CD4-positive, alpha-beta T cell treated with Interleukin-4 for 4 hours (primary cell): ENCODE measurements around the gene PRKCB.
A peak's percentile ranks its signal among the peaks of the same experiment; 100 is the strongest.
"Not testable (repeated sequence)": the region's sequence is repeated elsewhere in the genome, so short reads cannot be mapped to it uniquely, and the experiment has no call there.

Experiments
- DNase-seq: peaks from one replicate; pipeline ENCODE4 v3.0.0-alpha.2; 2020

PRKCB gene

GRCh38 chr16:24189941-24190340, 354.2 kb downstream of the PRKCB start:
- no peak for DNase-seq

GRCh38 chr16:24191876-24192402, 356.2 kb downstream of the PRKCB start:
- DNase-seq: no peak

- no peak for DNase-seq
Measured at GRCh38 chr16:24195221-24195620, 359.4 kb downstream of the PRKCB start.

- no peak for DNase-seq
Measured at GRCh38 chr16:24198807-24199533, 363.2 kb downstream of the PRKCB start.

GRCh38 chr16:24203675-24204074, 367.9 kb downstream of the PRKCB start:
- no peak for DNase-seq

- DNase-seq: no peak
Measured at GRCh38 chr16:24204150-24204665, 368.4 kb downstream of the PRKCB start.

GRCh38 chr16:24206926-24207325, 371.1 kb downstream of the PRKCB start:
- no peak for DNase-seq

- no peak for DNase-seq
Measured at GRCh38 chr16:24208710-24209109, 372.9 kb downstream of the PRKCB start.

- DNase-seq: no peak
Measured at GRCh38 chr16:24214992-24215391, 379.2 kb downstream of the PRKCB start.

GRCh38 chr16:24216961-24217360, 381.2 kb downstream of the PRKCB start:
- no peak for DNase-seq

GRCh38 chr16:24217461-24217860, 381.7 kb downstream of the PRKCB start:
- DNase-seq: no peak

- no peak for DNase-seq
Measured at GRCh38 chr16:24218299-24218698, 382.5 kb downstream of the PRKCB start.

GRCh38 chr16:24221219-24221618, 385.4 kb downstream of the PRKCB start:
- no peak for DNase-seq

- DNase-seq: no peak
Measured at GRCh38 chr16:24228514-24228913, 392.7 kb downstream of the PRKCB start.

GRCh38 chr16:24232936-24233335, 397.2 kb downstream of the PRKCB start:
- no peak for DNase-seq

GRCh38 chr16:24234737-24235136, 399.0 kb downstream of the PRKCB start:
- no peak for DNase-seq

- DNase-seq: no peak
Measured at GRCh38 chr16:24235806-24236205, 400.0 kb downstream of the PRKCB start.

- DNase-seq: not testable (repeated sequence)
Measured at GRCh38 chr16:24238846-24239245, 403.1 kb downstream of the PRKCB start.

GRCh38 chr16:24246911-24247607, 411.3 kb downstream of the PRKCB start:
- no peak for DNase-seq

GRCh38 chr16:24253192-24253591, 417.4 kb downstream of the PRKCB start:
- DNase-seq: peak; percentile 56

GRCh38 chr16:24255456-24256371, 419.9 kb downstream of the PRKCB start, which contains the start of gene CACNG3:
Gene CACNG3, plus strand, starts transcription at chr16:24256335. Its CDS starts 420 bp downstream, at chr16:24256755.
- peak; percentile 13 for DNase-seq

- no peak for DNase-seq
Measured at GRCh38 chr16:24257958-24258357, 422.2 kb downstream of the PRKCB start.

GRCh38 chr16:24258791-24259190, 423.0 kb downstream of the PRKCB start:
- no peak for DNase-seq
